ENCODE data around the gene B3GNT4.
"Not testable (repeated sequence)": the region's sequence is repeated elsewhere in the genome, so short reads cannot be mapped to it uniquely, and the experiment has no call there.

B3GNT4 gene

DNA sequence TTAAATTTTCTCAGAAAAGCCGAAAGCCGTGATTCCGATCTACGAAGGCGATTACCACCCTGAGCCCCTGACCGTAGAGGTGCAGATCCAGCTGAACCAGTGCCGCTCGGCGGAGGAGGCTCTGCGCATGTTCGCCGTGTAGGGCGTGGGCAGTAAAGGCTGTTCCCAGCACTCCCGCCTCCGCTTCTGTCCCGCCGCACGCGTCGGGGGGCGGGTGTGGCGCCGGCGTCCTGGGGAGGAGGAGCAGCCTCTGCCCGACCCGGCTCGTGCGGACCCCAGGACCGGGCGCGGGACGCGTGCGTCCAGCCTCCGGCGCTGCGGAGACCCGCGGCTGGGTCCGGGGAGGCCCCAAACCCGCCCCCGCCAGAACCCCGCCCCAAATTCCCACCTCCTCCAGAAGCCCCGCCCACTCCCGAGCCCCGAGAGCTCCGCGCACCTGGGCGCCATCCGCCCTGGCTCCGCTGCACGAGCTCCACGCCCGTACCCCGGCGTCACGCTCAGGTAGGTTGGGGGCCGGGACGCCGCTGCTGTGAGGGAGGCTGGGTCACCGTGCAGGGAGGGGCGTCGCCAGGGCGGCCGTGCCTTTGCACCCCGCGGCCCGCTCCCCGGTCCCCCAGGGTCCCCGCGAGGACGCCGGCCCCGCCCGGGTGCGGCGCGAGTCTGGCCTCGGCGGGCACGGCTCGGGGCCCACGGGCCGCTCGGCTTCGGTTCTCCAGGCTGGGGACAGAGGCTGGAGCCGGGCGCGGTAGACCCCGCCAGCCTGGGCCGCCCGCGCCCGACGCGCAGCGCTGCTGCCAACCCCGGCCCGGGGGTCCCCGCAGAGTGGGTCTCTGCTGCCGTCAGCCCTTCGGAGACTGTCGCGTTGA lies at the start of gene B3GNT4:
B3GNT4 (plus strand) TSS at position 409 of the 866 bp plus-strand sequence. CDS start 910 bp downstream, outside the sequence.
- DNase-seq: no peak

DNA sequence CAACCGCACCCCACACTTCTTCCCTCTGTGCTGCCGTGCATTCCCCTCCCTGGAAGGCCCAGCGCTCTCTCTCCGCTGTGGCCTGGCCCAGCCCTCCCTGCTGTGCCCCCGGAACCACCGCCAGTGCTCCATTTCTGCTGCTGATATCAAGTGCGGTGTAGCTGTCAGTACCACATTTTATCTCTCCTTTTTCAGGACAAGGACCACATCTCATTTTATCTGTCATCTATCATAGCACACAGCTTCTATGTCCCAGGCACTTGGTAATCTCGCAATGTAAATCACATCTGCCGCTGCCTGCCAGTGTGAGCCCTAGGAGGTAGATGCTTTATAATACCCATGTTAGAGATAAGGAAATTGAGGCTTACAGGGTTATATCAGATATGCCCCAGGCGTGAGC lies 47.8 kb upstream of the B3GNT4 start:
- DNase-seq: no peak

GRCh38 chr12:122158700-122159285 lies 44.7 kb upstream of the B3GNT4 start:
- DNase-seq: no peak

- DNase-seq: no peak
Observed at GRCh38 chr12:122159882-122160281, 43.6 kb upstream of the B3GNT4 start.

GRCh38 chr12:122160761-122161160 lies 42.7 kb upstream of the B3GNT4 start:
- no peak for DNase-seq

- no peak for DNase-seq
Observed at GRCh38 chr12:122161682-122162081, 41.8 kb upstream of the B3GNT4 start.

GRCh38 chr12:122162976-122163375 lies 40.5 kb upstream of the B3GNT4 start:
- no peak for DNase-seq

GRCh38 chr12:122166422-122167349 lies 36.8 kb upstream of the B3GNT4 start:
- DNase-seq: no peak

GRCh38 chr12:122167356-122167925 lies 36.1 kb upstream of the B3GNT4 start:
- DNase-seq: no peak

GRCh38 chr12:122168492-122168891 lies 35.0 kb upstream of the B3GNT4 start:
- DNase-seq: no peak

DNA sequence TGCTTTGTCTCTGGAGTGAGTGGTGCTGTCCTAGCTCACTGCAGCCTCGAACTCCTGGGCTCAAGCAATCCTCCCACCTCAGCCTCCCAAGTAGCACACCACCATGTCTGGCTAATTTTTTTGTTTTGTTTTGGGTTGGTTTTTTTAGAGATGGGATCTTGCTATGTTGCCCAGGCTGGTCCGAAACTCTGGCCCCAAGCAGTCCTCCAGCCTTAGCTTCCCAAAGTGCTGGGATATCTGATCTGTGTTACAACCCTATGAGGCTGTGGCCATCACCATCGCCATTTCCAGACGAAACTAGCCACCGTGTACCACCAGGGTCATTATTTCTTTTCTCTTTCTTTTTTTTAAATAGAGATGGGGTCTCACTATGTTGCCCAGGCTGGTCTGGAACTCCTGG lies 32.1 kb upstream of the B3GNT4 start:
- DNase-seq: no peak

GRCh38 chr12:122172262-122172939 lies 31.1 kb upstream of the B3GNT4 start:
- DNase-seq: no peak

DNA sequence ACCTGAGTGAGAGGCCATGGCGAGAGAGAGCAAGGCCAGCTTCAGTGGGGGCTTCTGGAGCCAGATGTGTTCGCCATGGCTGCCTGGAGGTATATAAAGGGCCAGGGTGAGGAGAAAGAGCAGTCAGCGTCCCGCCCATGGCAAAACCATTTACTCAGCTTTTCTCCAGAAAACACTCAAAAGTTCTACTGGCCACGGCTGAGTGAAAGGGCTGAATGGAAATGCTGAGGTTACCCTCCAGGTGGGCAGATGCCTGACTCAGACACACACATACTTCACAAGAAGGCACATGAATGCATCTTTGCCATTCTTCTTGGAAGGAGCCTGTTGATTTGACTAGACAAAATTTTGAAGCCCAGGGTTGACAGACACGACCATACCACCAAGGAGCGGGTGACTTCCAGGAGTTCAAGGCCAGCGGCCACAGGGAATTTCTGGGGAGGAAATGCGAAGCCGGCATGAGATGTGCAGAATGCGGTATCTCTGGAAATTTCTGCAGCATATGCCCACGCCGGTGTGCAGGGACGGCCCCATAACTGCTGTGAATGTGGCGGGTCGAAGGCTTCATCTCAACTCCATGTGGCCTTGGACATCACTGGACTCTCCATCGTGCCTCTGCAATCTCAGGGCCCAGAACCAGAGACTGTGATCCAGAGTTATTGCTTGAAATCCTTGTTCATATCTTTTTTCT lies 29.2 kb upstream of the B3GNT4 start, which contains the start of gene IL31:
IL31 (minus strand) TSS at position 67 of the 691 bp plus-strand sequence; CDS start at position 18, 49 bp downstream.
- DNase-seq: no peak

- not testable (repeated sequence) for DNase-seq
Observed at GRCh38 chr12:122176473-122176872, 27.0 kb upstream of the B3GNT4 start.

DNA sequence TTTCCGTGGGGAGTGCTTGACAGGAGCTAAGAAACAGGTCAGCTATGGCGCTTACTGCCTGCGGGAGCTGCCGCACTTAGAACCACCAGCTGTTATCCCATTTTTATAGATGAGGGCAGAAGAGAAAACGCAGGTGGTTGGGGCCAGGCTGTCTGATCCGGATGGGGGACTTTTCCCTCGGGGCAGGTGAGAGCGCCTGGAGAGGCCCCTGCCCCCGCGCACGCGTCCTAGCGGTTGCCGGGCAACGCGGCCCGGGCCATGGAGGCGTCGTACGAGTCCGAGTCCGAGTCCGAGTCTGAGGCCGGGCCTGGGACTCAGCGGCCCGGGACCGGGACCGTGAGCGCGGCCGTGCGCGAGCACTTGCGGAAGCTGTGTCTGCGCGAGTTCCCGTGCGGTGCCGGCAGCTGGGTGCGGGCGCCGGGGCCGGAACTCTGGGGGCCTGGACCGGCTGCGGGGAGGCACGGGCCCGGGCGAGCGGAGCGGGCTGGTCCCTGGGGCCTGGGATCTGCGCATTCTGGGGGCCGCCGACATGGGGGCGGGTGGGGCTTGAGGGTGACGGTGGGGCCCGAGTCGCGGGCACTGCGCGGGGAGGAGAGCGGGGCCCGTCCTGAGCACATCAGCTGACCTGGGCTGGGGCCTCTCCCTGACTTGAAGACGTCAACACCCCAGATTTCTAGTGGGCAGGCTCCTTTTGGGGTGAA lies 20.5 kb upstream of the B3GNT4 start, which contains the start of gene LRRC43:
LRRC43 (plus strand) TSS at position 237 of the 701 bp plus-strand sequence; CDS start at position 259, 22 bp downstream.
- DNase-seq: no peak

DNA sequence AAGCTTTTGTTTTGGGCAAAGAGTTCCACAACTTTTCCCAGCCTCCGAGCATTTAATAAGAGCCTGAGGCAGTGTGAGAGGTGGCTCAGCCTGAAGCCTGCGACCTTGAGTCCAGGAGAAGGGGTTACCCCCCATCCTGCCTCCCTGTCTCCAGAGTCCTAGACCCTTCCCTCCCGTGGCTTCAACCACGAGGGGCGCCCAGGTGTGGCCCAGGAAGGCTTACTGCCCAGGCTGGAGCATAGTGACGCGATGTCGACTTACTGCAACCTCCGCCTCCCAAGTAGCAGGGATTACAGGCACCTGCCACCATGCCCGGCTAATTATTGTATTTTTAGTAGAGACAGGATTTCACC lies 19.9 kb upstream of the B3GNT4 start:
- no peak for DNase-seq

DNA sequence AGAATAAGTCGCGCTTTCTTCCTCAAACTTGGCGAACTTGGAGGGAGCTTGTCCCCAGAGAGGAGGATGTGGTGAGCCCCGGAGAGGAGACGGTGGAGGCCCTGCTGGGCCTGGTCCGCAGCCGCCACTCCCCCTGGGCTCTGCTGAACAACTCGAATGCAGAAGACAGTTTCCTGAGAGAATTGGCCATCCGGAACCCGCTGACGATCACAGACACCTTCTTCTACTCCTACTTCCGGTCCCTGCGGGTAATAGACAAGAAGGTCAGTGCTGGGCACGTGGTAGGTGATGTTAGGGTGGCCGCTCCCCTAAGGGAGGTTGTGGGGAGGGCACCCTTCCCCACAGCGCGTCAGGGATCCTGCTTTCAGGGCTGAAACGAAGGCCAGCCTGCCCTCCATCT lies 19.0 kb upstream of the B3GNT4 start:
- no peak for DNase-seq

GRCh38 chr12:122185079-122185478 lies 18.4 kb upstream of the B3GNT4 start:
- DNase-seq: no peak

DNA sequence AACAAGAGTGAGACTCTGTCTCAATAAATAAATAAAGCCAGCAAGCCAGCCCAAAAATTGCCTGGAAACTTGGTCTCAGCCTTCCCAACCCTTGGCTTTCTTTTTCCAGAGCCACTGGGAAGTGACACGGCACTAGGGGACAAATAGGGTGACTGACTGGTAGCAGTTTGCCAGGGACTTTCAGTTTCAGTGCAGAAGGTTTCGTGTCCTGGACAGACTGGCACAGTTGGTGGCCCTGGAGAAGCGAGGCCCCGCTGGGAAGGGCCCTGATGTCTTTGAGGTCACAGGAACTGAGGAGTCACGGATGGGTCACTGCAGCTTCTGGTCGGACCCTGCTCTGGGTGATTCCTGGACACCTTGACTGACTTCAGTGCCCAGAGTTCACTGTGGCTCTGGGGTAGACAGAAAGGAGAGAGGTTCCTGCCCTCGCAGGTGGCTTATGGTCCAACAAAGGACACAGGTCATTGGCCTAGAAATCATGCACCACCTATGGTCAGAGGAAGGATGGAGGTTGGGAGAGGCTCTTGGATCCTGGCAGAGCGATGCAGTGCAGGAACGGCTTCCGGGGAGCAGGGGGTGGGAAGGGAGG lies 17.9 kb upstream of the B3GNT4 start:
- no peak for DNase-seq

GRCh38 chr12:122187466-122187865 lies 16.0 kb upstream of the B3GNT4 start:
- no peak for DNase-seq

All from NK-92 treated with Interleukin-12 subunit alpha and Interleukin-12 subunit beta, amount 100 ng/mL, for 24 hours (cell line).